GM21423 (cell line): ENCODE data around the gene TLN1.

Experiments
- ATAC-seq: cut with Tn5 transposase; IDR thresholded peaks from one replicate; pipeline ENCODE4 v1.9.1; 2021; ENCODE audit warnings: mild to moderate bottlenecking, moderate library complexity; ENCODE audit not compliant: unreplicated experiment

The TLN1 gene

DNA sequence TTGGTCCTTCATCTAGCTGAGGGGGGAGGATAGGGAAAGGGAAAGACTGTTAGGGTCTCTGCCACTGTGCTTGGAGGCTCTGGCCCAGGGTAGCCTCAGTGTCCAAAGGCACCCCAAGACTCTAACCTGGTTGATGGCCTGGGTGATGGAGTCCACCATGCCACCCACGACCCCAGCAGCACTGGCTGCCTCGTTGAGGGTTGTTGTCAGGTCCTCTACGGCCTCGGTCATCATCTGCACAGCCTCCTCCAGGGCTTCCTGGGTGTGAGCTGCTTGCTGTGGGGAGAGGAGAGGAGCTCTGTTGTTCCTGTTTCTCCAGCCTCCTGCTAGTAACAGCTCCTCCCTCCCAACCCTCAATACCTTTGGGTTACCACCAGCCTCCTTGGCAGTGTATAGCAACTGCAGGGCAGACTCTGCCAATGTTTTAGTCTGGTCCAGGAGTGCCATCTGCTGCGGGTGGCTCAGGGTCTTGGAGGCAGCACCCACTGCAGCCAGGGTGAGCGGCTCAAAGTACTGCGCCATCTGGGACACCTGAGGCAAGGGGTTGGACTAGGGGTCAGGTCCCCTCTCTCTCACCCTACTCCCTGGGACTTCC is 26.1 kb downstream of the TLN1 start:
- no peak for ATAC-seq

DNA sequence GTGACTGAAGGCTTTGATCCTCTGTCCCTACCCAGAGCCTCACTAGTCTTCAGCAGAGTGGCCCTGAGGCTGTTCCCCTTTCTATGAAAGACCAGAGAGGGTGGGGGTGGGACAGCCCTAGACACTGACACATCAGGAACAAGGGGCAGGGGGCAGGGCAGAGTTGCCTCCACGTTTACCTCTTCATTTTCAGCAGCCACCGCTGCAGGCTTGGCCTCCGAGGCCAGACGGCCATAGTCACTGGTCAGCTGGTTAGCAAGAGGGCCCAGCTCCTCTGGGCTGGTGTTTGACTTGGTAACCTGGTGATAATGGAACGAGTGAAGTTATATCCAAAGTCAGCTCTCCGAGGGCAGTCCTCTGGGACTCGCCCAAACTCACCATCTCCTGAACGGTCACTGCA is 26.6 kb downstream of the TLN1 start:
- no peak for ATAC-seq

DNA sequence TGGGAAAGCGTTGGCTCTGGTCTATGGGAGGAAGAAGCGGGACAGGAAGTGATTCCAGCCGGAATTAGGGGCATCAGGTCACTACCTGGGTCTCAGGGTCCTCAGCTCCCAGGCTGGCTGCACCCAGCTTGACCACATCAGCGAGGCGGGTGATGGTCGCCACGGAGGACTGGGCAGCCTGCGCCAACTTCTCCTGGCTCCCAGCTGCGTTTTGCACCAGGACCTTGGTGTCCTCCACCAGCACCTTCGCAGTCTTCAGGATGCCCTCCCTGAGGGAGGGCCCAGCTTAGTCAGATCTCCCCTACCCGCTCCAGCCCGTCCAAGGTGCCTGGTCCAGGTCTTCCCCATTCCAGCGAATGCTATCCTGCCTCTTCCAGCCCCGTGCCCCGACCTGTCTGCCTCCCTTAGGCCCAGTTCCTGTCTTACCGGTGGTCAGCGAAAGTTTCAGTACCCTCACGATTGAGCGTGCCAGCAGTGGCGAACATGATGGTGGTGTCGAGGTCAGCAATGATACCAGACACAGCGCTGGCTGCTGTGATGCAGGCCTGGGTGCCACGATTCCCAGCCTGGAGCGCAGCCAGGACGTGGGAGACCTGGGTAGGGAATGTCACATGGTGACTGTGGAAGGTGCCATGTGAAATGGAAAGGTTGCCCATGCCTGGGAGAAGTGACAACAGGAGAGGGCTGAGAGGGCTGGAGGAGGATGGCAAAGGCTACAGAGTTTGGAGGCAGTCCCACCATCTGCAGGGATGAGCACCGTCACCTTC is 27.9 kb downstream of the TLN1 start:
- no peak for ATAC-seq

DNA sequence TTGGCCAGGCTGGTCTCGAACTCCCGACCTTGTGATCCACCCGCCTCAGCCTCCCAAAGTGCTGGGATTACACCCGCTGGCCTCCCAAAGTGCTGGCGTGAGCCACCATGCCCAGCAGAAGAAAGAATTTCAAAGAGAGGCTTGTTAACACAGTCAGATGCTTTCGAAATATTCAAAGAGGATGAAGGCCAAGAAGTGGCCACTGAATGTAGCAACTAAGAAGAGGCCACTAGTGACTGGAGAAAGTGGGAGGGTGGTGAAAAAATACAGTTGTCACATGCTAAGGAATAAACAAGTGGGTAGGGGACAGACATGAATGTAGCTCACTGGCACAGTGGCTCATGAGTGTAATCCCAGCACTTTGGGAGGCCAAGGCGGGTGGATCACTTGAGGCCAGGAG is 29.3 kb downstream of the TLN1 start:
- ATAC-seq = no peak

DNA sequence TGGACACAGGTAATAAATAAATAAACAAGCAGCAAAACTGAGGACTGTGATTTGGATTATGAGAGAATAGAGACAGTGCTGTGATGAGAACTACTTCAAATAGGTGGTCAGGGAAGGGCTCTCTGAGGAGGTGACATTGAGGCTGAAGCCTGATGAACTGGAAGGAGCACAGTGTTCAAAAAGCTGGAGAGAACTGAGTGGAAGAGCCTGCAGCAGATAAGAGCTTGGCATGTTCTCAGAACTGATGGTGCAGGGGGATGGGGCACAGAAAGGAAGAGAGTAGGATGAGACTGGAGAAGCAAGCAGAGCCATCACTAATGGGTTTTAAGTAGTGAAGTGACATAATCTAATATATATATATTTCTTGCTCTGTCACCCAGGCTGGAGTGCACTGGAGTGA is 31.1 kb downstream of the TLN1 start:
- ATAC-seq = no peak

DNA sequence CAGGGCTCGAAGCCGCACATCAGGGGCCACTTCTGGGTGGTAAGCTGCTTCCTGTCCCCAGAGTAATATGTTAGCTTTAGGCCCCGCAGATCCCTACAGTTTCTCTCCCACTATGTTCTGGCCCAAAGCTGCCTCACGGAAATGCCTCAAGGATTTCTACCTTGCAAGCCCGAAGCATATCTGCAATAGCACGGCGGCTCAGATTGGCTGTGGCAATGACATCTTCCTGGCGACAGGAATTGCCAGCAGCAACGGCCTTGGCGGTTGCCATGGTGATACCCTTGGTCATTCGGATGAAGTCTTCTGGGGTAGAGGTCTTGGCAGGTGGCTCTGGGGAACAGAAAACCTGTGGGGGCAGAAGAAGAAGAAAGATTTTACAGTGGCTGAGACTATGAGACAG is 32.0 kb downstream of the TLN1 start:
- no peak for ATAC-seq

DNA sequence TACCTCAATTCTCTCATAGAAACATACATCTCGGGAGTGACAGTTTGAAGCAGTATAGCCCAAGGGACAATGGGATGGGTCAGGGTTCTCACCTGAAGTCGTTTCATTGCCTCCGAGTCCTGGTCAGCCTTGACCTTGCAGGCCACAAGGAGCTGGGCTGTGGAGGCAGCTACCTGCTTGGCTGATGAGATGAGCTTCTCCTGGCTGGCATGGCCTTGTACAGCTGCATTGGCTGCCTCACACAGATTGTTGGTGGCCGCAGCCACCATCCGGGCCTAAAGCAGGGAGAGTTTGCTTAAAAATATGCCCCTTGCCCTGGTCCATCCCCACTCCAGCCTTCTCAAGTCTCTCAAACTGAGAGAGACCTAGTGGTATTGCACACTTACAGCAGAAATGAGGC is 33.8 kb downstream of the TLN1 start:
- no peak for ATAC-seq

DNA sequence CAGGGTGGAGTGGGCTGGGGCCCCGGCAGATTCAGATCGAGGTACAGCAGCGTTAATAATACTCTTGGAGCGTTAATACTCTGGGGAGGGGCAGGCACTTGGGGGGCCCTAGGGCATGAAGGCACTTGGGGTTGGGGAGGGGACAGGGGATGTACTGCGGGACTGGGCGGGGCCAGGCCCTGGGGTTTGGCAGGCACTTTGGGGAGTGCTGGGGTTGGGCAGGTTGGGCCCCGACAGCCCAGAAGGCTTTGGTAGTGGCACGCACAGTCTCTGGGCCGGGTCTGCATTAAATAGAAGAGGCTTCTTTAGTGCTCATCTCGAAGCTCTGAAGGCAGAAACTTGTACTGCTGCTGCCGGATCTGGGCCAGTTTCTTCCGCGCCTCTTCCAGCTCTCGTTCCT is 34.5 kb downstream of the TLN1 start:
- no peak for ATAC-seq

DNA sequence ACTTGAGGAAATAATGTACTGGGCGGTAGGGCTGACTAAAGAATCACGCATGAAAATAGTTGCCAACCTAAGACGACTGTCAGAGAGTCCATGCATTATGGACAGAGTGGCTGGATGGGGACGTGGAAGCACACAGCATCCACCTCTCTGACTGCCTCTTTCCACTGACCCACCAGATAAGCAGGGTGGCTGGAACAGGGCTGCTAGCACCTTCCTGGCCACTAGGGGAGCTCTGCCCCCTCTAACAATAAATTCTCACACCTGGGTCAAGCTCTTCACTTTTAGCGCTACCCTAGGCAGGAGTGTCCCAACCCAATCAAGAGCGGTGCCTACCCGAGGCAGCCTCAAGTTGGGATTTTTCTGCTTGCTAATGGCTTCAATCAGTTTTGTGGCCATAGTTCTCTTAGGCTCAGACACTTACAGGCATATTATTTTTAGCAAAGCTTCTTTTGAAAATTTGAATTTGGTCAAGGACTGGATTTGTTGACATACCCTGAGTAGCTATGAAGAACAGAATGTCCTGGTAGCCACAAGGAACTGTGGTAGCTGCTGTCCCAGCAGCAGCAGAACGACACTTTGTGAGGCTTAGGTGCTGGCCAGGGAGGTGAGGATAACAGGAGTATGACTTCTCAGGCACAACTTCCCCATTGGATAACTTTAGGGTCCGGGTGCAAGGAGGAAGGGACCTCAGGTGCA is 35.3 kb downstream of the TLN1 start:
- ATAC-seq = peak; percentile 77

DNA sequence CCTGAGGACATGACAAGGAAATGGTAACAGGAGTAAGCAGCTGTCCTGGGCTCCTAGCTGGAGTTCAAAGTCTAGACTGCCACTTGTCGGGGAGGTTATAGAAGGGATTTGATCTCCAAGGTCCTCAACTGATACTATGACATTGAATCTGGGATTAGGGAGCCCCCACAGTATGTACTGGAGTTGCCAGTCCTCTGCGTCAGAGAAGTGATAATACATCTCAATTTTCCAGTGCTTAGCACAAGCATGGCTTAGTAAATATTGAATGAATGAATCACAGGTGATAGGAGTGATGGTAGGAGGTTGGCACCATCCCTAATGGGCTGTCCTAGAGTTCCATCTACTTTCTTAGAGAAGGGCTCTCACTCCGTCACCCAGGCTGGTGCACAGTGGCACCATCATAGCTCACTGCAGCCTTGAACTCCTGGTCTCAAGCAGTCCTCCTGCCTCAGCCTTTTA is 36.0 kb downstream of the TLN1 start:
- no peak for ATAC-seq

DNA sequence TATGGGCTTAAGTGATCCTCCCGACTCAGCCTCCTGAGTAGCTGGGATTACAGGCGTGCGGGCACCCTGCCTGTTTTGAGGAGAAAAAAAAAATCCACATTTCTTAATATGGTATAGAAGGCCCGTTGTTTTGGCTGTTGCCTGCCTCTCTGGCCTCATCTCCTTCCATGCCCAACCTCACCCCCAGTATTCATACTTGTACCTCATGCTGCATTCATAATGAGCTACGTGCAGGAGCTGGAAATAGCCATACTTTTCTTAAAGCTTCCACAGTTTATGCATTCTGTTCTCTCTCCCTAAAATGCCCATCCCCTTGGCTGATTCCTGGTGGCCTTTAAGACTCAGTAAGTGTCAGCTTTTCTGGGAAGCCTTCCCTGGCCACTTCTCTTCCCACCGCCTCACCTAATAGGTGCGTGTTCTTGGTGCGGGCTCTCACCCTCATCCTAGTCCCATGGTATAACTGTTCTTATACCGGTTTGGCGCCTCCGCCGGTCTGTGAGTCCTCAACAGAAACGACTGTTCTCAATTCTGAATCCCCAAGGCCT is 40.2 kb downstream of the TLN1 start:
- ATAC-seq = no peak

DNA sequence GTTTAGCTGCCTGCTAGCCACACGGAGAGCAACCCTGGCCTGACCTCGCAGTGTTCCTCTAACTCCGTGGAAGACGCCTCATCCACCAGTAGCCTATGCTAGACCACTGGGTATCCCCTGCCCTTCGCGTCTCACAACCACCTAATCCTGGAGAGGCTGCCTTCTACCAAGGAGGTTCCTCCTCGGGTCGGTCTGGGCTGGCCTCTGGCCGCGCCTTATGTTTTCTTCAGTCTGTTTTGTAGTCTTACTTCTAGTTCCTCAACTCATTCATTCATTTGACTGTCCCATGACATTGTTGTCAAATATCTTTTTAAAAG is 40.7 kb downstream of the TLN1 start:
- no peak for ATAC-seq

DNA sequence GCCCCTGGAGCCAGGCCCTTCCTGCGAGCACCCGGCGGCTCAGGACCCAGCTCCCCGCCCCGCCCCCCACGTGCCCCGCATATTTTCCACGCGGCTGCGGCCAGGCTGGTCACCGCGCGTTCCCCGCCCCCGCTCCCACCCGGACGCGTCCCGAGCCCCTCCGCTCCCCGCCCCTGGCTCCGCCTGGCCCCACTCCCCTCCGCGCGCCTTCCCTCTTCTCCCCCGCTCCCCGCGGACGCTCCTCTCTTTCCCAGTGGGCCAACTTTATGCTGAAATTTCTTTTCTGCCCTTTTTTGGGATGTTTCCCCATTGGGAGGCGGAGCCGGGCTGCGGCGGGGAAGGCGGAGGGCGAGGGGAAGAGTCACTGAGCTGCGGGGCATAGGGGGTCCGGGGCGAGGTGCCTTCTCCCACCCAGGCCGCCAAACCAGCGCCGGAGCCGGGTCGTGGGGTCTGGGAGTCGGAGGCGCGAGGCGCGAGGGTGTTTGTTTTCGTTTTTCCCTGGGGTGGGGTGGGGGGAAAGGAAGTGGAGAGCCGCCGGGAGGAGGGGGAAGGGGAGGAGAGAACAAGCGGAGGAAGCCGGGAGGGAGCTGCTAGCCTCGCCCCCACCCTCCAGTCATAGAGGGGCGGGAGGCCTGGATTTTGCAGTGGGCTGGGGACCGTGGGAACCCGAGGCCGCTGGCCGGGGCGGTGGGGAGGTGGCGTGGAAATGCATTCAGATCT is 41.2 kb downstream of the TLN1 start:
- ATAC-seq = no peak

DNA sequence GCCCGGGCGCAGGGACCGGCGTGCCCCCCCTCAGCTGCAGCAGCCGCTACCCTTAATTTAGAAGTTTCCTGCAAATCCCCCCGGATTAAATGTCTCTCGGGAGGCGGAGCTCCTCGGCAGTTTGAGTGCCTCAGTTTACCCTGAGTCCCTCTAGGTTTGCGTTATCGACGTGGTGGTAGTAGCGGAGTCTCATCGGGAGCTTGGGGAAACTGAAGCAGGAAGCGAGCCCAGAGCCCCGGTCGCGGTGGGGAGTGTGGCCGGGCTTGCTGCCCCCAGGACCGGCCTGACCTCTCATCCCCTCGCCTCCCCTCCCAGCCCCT is 41.7 kb downstream of the TLN1 start:
- no peak for ATAC-seq

DNA sequence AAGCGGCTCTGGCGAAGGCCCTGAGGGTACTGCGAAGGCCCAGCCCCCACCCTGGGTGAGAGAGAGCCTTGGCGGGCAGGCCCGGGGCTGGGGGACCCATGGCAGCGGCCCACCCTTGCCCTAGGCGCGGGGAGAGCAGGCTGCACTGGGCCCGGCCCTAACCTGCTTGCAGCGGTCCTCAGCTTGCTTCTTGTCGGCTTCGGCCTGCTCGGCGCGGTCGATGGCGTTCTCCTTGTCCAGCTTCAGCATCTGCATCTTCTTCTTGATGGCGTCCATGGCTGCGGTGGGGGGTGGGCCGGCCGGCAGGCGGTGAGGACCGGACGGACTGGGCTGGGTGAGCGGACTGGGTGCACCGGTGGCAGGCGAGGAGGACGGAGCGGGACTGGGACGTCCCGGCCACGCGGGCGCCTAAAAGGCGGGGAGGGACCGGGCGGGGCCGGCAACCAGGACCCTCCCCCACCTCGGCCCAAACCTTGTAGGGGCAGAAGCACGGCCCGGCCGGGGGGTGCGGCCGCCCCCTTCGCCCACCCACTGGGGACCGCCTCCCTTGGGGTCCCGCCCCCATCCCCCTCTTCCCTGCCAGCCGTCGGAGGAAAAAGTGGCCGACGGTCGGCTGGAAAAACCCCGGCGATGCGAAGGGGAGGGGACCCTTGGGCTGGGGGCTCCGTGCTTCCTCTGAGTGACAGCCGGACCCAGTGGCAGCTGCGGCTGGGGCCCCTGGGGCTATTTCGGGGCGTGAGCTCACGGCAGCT is 42.3 kb downstream of the TLN1 start, which contains the start of gene TPM2:
TSS of gene TPM2 (minus strand) at position 384 of the 752 bp plus-strand sequence. CDS start at position 276, 108 bp downstream.
- ATAC-seq = no peak

DNA sequence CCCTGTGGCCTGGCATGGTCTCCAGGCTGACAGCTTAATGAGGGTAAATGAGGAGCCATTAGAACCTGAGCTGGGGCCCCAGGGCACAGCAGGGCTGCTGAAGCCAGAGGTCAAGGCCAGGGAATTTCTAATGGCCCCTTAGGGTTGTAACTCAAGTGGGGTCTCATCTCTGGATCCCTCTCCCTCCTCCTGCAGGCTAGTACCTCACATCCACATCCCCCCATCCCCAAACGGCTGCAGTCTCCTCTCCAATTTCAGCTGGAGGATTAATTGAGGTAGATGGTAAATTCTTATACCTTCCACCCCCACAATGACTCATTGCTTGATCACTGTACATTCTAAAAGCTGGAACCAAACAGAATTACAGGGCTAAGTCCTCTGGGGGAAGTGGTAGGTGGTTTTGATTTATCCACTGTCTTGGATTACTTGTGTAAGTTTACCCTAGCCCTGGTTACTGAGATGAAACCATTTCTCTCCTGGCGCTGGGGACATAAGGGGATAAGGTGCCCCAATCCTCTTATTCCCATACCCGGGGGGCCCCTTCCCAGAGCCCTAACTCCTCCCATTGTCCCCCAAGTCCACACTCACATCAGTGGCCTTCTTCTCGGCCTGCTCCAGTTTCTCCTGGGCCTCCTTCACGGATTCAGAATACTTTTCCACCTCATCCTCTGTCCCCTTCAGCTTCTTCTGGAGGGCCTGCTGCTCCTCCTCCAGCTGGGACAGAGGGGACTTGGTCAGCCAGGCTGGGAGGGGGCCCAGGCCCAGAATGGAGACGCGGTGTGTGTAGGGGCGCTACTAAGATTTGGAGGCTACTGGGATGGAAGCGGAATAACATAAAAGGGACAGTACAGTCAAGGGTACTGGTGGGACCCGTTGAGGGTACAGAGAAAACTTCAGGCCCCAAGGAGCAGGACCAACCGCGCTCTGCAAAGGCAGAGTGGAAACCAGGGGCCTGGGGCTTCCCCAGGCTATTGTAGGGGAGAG is 43.1 kb downstream of the TLN1 start:
- no peak for ATAC-seq

DNA sequence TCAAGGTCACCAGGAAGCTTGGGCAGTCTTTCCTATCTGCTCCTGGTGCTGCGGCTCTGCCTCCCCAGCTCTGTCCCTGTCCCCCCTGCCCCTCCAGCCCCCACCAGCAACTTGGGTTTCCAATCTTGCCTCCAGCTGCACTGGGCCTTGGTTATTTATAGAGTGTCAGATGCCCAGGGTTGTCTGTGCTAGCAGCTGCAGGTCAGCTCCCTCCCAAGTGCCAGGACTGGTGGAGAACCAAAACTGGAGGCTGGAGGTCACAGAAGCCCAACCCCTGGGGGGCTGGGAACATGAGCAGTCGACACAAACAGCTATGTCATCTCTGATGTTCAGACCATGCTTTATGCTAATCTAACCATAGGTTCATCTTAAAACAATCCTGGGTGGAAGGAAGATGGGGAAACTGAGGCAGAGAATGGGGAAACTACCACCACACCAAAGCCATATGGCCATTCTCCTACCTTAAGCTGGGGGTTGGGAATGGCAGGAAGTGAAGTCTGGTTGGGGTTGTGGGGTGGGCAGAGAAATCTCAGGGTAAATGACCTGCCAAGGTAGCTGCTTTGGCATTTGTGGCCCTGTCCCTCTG is 43.9 kb downstream of the TLN1 start:
- no peak for ATAC-seq

DNA sequence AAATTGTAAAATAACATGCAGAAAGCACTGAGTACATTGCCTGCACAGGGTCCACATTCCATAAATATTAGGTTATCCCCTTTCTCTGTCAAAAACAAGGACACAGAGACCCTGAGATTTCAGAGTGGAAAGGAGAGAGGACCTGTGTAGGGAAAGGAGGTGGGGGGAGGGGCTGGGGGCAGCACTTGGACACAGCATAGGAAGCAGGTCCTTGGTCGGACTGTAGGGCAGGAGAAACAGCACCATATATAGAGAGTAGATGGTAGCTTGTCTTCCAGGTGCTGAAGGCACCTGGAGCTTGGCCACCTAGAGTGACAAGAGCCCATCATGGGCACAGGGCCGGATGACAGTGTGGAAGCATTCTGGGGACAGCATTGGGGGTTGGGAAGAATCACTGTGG is 44.7 kb downstream of the TLN1 start:
- ATAC-seq = no peak
